NOMO-1 treated with DMSO at 0.1 percent for 48 hours (cell line): ENCODE results near the gene TNF.

Experiments
- DNase-seq: peaks from one replicate; lab custom pipeline; 2025; ENCODE audit not compliant: unreplicated experiment; lab: John Stamatoyannopoulos, UW

Gene TNF

DNA sequence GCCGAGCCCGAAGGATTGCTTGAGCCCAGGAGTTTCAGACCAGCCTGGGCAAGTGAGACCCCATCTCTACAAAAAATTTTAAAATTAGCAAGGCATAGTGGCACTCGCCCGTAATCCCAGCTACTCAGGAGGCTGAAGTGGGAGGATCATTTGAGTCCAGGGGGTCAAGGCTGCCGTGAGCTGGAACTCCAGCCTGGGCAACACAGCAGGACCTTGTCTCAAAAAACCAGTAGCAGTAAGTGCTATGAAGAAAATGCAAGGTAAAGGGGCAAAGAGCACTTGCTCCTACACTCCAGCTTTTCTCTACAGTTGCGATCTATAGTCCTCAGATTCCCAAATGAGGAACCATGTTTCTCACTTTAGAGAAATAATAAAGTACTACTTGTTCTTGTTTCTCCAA lies 31.7 kb upstream of the TNF start:
- no peak for DNase-seq

DNA sequence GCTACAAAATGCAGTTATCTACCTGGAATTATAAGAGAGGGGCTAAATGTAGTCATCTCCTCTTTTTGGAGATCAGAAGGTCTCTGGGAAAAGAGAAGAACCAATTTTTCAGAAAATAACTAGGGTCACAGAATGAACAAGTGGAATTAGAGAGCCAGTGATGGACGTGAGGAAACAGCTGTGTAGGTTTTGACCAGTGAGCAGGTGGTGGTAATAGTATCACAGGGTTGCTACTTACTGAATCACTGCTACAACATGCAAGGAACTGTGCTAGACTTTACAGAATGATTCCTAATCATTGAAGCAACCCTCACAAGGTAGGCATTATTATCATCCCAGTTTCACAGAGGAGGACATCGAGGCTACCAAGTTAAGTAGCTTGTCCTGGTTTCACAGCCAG lies 30.7 kb upstream of the TNF start:
- DNase-seq, result no peak

DNA sequence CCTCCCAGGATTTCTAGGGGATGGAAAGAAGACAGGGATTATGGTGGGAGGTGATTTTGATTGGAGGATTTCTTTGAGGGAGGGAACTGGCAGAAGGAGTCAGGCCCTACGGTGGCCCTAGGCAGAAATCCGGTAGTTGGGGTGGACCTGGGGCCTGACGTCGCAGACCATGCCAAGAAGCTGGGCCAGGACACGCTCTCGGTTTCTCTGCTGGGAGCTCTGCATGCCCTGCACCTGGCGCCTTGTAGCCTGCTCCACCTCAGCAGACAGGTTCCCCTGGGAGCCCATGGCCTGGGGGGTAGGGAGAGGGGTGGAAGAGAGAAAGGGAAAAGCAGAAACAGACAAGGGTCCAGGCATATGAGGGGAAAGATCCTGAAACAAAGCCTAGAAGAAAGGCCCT lies 30.1 kb upstream of the TNF start:
- DNase-seq, result no peak

DNA sequence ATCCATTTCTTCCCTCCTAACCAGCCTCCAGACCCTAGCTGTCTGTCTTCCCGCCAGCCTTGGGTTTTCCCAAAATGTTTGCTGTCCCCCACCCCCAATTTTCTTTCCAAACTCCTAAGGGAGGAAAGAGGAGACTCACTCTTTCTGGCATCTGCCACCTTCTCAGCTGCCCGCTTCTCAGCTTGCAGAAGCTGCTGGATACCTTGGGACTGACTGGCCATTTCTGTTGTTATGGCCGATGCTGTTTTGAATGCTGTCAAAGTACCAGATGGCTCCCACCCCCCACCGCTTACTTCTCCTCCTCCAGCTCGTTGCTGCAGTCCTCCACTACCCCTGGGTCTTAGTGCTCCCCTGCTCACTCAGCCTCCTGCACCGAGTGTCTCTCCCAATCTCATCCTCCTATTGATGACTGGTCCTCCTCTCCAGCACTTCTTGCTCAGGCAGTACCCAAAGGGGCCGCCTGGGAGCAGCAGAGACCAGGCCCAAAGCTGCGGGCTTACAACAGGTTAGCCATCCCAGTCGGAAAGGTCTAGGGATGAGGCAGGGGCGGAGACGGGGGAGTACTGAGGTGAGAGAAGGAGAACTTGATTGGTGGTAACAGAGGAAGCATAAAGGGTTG lies 28.9 kb upstream of the TNF start, which contains the start of gene ATP6V1G2:
ATP6V1G2 (minus strand) TSS at position 270 of the 619 bp plus-strand sequence; CDS start at position 221, 49 bp downstream.
- peak; percentile 87 for DNase-seq

DNA sequence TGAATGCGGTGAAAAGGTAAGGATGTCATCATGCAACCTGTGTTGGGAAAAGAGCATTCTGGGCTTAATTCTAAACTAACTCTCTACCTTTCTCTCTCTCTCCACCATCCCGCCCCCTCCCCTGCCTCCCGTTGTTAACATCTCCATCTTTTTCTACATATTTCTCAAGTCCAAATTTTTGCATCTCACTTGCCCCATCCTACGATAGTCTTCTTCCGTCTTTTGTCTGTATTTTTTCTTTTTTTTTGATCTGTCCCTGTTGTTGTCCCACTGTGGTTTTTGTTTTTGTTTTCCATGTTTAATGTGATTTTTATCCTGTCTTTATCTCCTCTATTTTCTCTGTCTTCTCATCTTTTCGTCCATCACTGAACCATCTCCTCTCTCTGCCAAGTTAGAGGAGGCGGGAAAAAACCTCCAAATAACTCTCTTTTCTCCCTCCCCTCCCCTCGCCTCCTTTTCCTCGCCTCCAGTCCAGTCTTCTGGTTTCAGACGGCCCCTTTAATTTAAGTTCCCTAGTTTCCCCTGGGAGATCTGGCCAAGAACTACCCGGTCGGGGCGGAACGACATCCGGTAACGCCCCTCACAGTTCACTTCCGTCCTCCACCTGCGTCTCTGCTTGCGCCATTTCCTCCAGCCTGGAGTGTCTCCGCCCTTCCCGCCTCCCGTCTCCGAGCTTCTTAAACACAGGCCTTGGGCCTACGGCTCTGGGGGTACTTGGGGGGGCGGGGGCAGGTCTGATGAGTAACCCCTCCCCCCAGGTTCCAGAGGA lies 28.2 kb upstream of the TNF start, which contains the start of gene NFKBIL1:
NFKBIL1 (plus strand) TSS at position 651 of the 769 bp plus-strand sequence; CDS start at position 738, 87 bp downstream.
- peak; percentile 98 for DNase-seq

DNA sequence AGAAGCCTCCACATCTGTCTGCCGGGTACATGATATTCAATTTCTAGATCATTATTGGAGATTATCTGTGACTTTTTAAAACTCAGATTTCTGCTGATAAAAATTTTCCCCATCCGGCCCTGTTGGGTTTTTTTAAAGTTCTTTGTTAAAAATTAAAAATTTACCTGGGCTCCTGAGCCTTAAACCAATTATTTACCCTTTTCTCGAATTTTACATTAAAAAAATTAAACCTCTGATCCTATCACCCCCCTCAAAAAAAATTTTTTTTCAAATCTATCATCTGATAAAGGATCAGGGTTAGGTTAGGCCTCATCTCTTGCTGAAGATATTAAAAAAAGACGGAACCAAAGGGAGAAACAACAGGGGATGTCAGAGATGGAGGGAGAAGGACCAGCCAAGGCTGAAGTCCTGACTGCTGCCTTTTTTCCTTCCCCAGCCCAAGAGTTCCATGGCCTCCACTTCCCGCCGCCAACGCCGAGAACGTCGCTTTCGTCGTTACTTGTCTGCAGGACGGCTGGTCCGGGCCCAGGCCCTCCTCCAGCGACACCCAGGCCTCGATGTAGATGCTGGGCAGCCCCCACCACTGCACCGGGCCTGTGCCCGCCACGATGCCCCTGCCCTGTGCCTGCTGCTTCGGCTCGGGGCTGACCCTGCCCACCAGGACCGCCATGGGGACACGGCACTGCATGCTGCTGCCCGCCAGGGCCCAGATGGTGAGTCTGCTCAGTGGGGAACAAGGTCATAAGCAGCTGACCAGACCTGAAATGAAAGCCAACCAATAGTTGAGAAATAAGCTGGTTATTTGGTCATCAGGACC lies 27.4 kb upstream of the TNF start:
- no peak for DNase-seq

DNA sequence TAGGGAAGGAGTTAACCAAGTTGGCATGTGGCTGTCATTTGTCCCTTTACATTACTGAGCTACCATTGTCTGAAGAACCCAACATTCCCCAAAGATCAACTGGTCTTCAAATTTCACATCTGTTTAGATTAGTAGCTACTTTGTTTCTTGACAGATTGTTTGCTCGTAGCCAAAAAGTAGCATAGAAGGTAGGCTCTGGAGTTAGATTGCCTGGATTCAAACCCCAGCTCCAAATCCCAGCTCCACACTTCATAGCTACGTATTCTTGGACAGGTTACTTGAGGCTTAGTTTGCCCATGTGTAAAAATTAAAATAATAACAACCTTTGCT lies 26.9 kb upstream of the TNF start:
- DNase-seq, result no peak

DNA sequence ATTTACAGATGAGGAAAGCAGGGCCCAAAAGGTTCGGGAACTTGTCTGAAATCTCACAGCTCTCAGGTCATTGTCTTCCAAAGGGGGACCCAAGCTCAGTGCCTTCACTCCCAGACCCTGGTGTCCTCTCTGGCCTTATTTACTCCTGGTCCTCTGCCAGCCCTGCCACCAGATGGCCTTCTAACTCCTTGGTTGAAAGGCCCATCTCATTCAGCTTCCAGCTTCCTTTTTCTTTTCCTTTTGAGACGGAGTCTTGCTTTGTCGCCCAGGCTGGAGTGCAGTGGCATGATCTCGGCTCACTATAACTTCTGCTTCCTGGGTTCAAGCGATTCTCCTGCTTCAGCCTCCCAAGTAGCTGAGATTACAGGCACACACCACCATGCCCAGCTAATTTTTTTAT lies 24.0 kb upstream of the TNF start:
- DNase-seq, result peak; percentile 80

DNA sequence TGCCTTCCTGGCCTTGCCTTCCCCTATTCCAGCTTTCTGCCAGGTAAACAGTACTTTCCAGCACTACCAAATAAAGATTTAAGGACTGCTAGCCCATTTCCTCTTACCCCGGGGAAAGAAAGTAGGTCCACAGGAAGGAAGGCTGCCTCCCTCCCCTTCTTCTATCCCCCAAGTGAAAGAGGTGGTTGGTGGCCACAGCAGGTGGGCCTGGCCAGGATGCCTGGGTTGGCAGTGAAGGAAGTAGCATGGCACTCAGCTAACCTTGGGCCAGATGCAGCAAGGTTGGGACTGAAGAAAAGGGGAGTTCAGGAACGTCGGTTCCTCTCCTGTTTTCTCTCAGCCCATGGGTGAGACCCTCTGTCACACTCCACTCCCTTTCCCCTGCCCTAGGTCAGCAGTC lies 19.1 kb upstream of the TNF start:
- no peak for DNase-seq

DNA sequence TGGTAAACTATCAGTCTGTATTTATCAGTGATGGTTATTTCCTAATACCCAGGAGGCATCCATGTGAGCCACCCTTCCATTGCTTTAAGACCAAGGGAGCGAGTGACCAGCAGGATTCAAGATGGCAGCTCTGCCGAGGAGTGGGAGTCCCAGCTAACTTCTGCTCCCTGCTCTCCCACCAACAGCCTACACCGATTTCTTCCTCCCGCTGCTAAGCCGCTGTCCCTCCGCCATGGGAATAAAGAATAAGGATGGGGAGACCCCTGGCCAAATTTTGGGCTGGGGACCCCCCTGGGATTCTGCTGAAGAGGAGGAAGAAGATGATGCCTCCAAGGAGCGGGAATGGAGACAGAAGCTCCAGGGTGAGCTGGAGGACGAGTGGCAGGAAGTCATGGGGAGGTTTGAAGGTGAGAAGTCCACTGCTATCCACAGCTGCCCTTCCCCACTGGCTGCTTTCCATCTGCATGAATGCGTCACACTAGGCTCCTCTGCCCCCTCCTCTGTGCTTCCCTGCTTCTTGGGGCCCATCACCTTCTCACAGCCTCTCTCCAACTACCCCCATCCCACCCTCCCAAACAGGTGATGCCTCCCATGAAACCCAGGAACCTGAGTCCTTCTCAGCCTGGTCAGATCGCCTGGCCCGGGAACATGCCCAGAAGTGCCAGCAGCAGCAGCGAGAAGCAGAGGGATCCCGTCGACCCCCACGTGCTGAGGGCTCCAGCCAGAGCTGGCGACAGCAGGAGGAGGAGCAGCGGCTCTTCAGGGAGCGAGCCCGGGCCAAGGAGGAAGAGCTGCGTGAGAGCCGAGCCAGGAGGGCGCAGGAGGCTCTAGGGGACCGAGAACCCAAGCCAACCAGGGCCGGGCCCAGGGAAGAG lies 17.7 kb upstream of the TNF start:
- no peak for DNase-seq

DNA sequence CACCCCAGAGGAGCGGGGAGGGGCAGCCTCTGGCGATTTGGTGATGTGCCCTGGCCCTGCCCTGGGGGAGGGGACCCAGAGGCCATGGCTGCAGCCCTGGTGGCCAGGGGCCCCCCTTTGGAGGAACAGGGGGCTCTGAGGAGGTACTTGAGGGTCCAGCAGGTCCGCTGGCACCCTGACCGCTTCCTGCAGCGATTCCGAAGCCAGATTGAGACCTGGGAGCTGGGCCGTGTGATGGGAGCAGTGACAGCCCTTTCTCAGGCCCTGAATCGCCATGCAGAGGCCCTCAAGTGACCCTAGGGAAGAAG lies 17.1 kb upstream of the TNF start:
- DNase-seq, result no peak

DNA sequence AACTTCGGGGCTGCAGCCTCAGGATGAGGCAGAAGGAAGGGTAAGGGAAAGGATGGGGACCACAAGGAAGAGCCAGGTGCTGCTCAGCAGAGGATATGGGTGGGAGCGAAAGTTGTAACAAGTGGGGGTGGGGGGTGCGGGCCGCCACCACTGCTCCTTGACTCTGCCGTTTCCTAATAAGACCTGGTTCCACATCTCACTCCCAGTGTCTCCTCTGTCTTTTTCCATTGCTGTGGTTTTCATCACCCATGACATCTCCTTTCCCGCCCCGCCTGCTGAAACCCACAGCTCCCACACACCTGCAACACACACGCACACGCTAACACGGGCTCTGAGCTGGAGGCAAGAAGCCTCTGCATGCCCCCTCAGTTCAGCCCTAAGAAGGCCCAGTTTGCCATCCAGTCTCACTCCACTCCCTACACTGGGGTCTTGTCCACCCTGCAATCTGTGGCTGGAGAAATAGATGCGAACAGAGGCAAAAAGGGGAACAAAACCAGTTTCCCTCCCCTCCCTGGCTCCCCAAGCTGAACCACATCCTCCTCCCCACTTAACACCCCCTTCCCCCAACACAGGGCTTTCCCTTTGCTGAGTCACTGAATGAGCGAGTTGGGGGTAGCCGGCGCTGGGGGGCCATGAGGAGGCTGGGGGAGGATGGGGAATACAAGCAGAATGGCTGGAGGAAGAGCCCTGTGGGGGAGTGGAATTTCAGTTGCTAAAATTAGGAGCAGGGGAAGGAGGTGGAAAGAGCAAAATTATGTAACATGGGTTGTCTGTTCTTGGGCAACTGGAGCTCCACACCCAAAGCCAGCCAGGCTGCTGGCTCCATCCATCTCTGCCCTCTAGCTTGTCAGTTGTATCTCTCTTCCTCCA lies 16.5 kb upstream of the TNF start:
- DNase-seq, result peak; percentile 99

DNA sequence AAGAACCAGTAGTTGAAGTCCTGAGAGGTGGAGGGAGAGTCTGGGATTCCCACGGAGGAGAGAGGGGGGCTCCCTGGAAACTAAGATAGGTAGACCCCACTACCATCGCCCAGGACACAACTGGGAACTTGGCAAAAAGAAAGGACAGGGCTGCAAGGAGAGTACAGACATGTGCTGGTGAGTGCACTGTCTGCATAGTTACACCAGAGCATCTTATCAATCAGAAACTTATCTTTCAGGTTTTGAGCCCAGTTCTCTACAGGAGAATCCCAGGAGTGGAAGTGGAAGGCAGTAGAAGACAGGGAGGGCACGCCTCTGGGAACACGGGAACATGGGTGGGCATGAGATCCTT lies 15.8 kb upstream of the TNF start:
- no peak for DNase-seq

DNA sequence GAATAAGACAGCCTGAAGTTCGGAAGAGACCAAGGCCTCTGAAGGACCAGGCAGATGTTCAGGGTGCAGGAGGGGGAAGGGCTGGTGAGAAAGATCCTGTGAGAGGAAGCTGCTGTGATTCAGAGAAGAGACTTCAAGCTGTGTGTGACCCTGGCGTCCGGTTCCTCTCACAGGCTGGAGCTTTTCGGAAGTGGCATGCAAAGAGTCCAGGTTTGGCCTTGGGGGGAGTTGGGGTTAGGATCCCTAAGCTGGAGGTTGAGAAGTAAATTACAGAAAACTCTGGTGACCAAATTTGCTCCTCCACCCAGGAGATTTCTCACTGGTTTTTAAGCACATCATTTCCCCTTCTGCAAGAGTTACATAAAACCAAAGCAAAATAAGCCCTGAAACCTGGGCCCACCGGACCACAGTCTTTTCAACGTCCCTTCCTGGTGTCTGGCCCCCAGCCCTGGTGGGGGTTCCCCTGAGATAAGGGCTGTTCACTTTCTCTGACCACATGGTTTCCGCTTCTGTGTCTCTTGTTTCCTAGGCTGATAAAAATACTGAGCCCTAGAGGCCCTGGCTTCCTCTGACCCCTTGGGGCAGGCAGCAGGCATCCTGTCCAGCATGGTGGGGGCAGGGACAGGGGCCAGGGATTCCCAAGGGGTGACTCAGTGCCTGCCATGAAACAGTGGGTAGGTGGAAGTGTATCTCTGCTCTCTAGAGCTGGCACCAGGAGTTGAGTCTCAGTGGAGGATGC lies 15.2 kb upstream of the TNF start:
- DNase-seq, result peak; percentile 96

DNA sequence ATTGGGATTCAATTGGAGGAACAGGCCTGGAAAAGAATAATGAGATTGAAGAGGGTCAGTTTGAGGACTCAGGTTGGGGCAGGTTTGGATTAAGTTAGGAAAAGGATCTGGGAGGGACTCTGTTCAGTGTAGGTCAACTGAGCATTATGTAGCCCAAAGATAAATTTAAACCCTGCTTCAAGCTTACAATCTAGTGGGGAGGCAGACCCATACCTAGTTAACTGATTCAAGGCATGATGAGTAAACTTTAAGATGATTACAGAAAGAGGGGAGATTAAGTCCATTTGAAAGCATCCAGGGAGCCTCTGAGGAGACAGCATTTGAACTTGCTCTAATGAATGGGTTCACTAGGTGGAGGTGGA lies 14.7 kb upstream of the TNF start:
- DNase-seq, result no peak

DNA sequence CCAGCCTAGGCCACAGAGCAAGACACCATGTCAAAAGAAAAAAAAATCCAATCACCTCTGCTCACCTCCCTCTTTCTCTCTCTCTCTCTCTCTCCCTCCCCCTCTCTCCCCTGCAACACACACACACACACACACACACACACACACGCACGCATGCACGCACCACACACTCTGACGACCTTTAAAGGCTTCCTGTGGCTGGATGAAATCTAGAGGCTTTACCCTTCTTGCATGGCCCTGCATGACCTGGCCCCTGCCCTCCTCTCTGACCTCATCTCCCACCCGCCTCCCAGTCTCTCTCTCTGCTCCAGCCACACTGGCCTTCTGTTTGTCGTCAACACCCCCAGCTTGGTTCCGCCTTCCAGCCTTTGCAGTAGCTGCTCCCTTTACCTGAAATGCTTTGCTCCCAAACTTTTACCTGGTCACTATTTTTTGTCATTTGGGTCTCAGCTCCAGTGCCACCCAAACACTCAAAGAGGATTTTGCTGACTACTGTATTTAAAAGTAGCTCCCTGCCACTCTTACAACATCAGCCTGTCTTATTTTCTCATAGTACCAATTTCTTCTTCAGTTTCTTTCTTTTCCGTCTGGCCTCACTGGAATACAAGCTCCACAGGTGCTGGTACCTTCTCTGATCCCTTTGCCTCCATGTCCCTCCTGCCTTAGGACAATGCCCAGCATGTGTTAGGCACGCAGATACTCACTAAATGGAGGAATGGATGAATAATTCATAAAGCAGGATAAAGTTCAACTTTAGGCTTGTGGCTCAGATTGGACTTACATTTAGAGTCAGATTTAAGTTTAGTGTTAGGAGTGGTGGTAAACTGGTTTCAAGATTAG lies 7.6 kb upstream of the TNF start:
- DNase-seq, result no peak

DNA sequence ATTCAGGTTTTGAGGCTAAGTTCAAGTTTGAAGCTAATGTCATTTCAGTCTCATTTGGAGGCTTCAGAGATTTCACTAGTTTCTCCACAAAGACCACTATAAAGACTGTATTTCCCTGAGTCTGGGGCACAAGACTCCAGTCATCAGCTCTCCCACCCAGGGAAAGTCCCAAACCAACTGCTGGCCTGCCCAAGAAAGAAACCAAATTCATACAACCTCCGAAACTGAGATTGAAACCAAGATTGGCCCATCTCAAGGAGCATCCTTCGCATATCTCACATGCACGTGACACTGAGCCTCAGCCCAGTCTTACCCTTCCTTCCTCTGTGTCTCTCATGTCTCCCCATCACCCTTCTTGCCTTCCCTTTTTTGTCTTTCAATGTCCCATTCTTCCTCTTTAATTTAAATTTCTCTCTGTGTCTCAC lies 6.8 kb upstream of the TNF start:
- peak; percentile 74 for DNase-seq

DNA sequence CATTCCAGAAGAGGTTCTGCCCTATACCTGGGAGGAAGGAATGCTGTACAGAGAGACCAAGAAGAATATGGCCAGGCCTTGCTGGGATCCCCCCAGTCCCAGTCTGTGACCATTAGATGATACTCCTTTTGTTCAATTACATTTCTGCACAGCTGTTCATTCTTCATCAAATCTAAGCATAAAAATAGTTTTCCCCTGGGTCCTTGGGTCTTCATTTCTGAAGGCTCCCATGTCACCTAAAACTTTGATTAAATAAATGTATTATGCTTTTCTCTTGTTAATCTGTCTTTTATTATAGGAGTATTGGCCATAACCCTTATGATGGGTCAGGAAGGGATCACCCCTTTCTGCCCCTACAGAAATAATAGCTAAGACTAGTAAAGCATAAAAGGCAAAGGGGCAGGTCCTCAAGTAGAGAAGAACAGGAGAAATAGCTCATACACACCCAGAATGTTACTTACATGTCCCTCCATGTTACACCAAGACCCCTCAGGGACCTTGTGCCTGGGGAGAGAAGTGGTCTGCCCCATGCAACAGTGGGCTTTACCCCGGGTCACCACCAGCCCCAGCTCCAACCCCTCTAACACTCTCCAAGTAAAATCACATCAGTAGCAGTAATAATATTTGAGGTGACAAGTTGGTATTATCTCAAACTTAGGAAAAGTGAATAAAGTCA lies 5.4 kb upstream of the TNF start:
- DNase-seq, result no peak
